ENCODE data around the gene CENPX. TPM values are rescaled to one million over a fixed set of nuclear protein-coding genes. Genes with fewer than 3 reads are reported as not detected.

The CENPX gene
- total RNA-seq, 1 donor from 2014 or later = 158 TPM

DNA sequence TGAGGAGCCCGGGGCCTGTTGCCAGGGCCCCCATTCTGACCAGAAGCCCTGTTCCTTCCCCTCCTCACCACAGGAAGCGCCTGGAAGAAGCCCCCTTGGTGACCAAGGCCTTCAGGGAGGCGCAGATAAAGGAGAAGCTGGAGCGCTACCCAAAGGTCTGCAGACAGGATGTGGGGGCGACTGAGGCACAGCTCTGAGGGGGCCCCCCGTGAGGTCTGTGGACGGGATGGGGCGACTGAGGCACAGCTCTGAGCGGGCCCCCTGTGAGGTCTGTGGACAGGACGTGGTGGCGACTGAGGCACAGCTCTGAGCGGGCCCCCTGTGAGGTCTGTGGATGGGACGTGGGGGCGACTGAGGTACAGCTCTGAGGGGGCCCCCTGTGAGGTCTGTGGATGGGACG lies 13.3 kb downstream of the CENPX start:
- no peak for DNase-seq (ENCODE audit: low read depth)
- H3K4me3 ChIP-seq (ENCODE audit: low read depth, low read length) = no peak overlapping the region
- TF ChIP-seq, protein P1, sequence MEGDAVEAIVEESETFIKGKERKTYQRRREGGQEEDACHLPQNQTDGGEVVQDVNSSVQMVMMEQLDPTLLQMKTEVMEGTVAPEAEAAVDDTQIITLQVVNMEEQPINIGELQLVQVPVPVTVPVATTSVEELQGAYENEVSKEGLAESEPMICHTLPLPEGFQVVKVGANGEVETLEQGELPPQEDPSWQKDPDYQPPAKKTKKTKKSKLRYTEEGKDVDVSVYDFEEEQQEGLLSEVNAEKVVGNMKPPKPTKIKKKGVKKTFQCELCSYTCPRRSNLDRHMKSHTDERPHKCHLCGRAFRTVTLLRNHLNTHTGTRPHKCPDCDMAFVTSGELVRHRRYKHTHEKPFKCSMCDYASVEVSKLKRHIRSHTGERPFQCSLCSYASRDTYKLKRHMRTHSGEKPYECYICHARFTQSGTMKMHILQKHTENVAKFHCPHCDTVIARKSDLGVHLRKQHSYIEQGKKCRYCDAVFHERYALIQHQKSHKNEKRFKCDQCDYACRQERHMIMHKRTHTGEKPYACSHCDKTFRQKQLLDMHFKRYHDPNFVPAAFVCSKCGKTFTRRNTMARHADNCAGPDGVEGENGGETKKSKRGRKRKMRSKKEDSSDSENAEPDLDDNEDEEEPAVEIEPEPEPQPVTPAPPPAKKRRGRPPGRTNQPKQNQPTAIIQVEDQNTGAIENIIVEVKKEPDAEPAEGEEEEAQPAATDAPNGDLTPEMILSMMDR (conservative IDR thresholded peaks at IDR 0.05; ENCODE audit: low read depth, low read length) = no peak

DNA sequence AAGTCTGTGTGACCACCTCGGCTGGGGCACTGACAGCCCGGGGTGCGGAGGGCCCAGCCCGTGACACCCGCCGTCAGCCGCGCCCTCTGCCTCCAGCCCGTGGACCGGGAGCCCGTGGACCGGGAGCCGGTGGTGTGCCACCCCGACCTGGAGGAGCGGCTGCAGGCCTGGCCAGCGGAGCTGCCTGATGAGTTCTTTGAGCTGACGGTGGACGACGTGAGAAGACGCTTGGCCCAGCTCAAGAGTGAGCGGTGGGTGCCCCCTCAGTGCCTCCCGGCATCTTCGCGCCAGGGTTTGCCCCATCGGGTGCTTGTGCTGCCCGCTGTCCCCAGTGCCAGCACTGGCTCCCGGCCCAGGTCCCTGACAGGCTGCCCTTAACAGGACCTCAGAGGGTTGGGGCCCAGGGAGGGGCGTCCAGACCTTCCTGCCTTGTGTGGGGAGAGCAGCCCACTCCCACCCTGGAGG lies 13.7 kb downstream of the CENPX start:
- DNase-seq (ENCODE audit: low read depth) = no peak
- TF ChIP-seq, protein P1 (conservative IDR thresholded peaks at IDR 0.05; ENCODE audit: low read depth, low read length) = no peak

DNA sequence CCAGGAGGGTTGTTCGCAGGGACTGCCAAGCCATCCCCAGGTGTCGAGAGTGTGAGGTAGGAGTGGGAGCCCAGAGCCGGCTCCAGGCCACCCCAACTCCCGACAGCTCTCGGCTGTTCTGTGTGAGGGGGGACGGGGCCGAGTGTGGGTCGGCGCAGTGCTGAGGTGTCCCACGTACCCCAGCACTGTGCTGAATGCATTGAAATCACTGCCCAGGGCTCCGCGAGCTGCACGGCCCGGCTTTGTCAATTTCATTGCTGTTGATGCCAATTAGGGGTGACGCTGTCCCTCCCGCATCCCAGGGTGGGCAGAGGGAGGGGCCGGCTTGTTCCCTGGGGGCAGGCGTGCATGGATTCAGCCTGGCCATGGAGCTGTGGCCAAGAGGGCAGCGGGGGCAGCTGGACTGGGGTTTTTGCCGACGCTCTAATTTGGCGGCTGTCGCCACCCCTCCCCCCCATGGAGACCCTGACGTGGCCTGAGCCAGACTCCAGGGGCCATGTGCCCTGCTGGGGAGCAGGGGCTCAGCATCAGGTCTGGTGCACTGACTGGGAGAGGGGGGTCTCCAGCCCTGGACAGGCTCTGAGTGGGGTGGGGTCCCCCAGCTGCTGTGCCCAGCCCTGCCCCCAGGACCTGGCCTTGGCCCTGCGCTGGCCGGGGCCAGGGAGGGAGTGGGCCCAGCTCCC lies 14.3 kb downstream of the CENPX start:
- H3K4me3 ChIP-seq (ENCODE audit: low read depth, low read length) = no peak overlapping the region
- TF ChIP-seq, protein P1 (conservative IDR thresholded peaks at IDR 0.05; ENCODE audit: low read depth, low read length) = no peak
- DNase-seq (ENCODE audit: low read depth) = no peak

More for the DNA sequence above, 13.7 kb downstream of the CENPX start:
- no peak overlapping the region for H3K4me3 ChIP-seq (ENCODE audit: low read depth, low read length)

DNA sequence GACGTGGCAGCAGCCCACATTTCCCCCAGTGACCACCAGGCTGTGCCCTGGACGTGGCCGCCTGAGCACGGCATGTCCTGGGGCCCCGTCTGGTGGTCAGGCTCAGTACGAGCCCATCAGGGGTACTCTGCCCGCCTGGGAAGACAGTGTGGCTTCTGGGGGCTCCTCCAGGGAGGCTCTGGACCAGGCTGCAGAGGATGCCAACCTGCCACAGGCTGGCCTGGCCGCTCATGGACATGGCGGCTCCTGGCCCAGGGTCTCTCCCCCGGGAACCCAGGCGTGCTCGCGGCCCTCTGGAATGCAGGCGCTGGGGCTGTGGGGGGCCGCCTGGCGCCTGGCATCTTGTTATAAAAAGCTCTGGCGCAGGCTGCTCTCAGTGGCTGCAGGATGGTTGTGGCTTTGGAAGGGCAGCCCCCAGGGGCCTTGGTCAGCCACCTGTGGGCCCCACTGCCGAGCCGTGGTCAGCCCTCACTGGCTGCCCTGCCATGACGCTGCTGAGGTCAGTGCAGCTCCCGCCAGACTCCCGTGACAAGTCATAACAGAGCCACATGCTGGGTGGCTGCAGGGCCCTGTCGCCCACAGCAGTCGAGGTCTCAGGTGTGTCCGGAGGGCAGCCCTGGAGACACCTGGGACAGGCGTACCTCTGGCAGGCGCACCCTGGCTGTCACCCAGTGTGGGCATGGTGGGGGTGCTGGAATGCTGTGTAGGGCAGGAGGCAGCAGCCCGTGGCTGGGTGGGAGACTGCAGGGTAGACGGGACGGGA lies 15.0 kb downstream of the CENPX start:
- TF ChIP-seq, protein P1 (conservative IDR thresholded peaks at IDR 0.05; ENCODE audit: low read depth, low read length) = no peak
- H3K4me3 ChIP-seq (ENCODE audit: low read depth, low read length) = no peak overlapping the region
- DNase-seq (ENCODE audit: low read depth) = no peak

GRCh38 chr17:82007228-82007494 lies 15.5 kb downstream of the CENPX start:
- DNase-seq (ENCODE audit: low read depth) = no peak
- H3K4me3 ChIP-seq (ENCODE audit: low read depth, low read length) = no peak overlapping the region
- TF ChIP-seq, protein P1 (conservative IDR thresholded peaks at IDR 0.05; ENCODE audit: low read depth, low read length) = no peak

GRCh38 chr17:82006468-82007227 lies 16.0 kb downstream of the CENPX start:
- DNase-seq (ENCODE audit: low read depth) = no peak
- TF ChIP-seq, protein P1 (conservative IDR thresholded peaks at IDR 0.05; ENCODE audit: low read depth, low read length) = no peak
- no peak overlapping the region for H3K4me3 ChIP-seq (ENCODE audit: low read depth, low read length)
